Ishikawa (cell line): ENCODE results near the gene IP6K1.

Source experiments
- CEBPB ChIP-seq: IDR thresholded peaks from 2 replicates; pipeline ENCODE4 v1.6.1; 2012
- CREB1 ChIP-seq: IDR thresholded peaks from 2 replicates; pipeline ENCODE4 v1.6.1; 2012; ENCODE audit warnings: low read depth
- EGR1 ChIP-seq: IDR thresholded peaks from 2 replicates; pipeline ENCODE4 v1.6.1; 2012
- EP300 ChIP-seq: IDR thresholded peaks from 2 replicates; pipeline ENCODE4 v1.6.1; 2012; ENCODE audit warnings: borderline replicate concordance
- FOXM1 ChIP-seq: IDR thresholded peaks from 2 replicates; pipeline ENCODE4 v1.6.1; 2012; ENCODE audit warnings: low read depth, borderline replicate concordance
- NFIC ChIP-seq: IDR thresholded peaks from 2 replicates; pipeline ENCODE4 v1.6.1; 2012
- RAD21 ChIP-seq: IDR thresholded peaks from 2 replicates; pipeline ENCODE4 v1.6.1; 2012; ENCODE audit warnings: low read depth
- TAF1 ChIP-seq: IDR thresholded peaks from 2 replicates; pipeline ENCODE4 v1.6.1; 2012; ENCODE audit warnings: low read depth, mild to moderate bottlenecking
- TCF12 ChIP-seq: IDR thresholded peaks from 2 replicates; pipeline ENCODE4 v1.6.1; 2012; ENCODE audit warnings: low read depth
- TEAD4 ChIP-seq: IDR thresholded peaks from 2 replicates; pipeline ENCODE4 v1.6.1; 2012
- YY1 ChIP-seq: IDR thresholded peaks from 2 replicates; pipeline ENCODE4 v1.6.1; 2012; ENCODE audit warnings: low read depth
- ZBTB7A ChIP-seq: IDR thresholded peaks from 2 replicates; pipeline ENCODE4 v1.6.1; 2012; ENCODE audit warnings: low read depth
- TF ChIP-seq, protein P1 (sequence below): IDR thresholded peaks from 2 replicates; pipeline ENCODE4 v1.6.1; 2012
- TF ChIP-seq, protein P2 (sequence below): IDR thresholded peaks from 2 replicates; pipeline ENCODE4 v1.6.1; 2012
- TF ChIP-seq, protein P3 (sequence below): IDR thresholded peaks from 2 replicates; pipeline ENCODE4 v1.6.1; 2012; ENCODE audit warnings: low read depth, mild to moderate bottlenecking

The IP6K1 gene

DNA sequence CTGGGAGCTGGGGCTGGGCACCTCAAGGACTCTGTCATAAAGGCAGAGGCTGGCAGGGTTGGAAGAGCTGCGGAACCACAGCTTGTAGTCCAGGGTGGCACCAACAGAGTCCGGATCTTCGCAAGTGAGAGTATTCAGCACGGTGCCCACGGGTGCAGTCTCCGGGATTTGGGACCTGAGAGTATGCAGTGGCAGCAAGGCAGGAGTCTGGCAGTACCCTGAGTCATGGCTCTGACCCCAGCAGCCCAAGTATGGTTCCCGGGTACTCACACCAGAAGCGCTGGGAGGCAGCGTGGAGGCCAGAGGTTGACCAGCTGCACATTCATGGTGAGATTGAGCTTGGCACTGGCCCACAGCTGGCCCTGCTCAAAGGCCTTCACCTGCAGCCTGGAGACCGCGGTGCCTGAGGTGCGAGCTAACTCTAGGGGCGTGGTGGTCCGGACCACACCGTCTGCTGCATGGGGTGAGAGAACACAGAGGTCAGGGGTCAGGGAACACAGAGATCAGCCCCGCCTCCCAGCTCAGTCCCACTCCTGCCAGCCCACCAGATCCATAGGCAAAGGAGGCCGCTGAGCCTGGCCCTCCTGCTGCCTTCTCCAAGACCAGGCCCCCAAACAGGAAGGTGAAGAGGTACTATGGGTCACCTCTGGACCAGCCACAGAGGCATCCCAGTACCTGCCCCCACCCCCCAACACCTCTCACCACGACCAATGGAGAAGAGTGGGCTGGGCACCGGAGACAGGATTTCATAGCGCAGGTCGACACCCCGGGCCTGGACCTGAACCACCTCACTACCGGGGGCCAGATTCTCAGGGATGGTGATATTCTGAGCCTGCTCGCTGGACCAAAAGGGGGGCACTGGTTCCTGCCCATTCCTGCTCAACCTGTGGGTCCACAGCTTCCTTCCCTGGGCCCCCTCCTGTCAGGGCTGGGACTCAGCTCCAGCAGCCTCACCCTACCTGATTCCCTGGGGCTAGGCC, 8.9 kb upstream of the IP6K1 start:
- TF ChIP-seq YY1 (no peak), CREB1 (no peak), ZBTB7A (no peak), TEAD4 (no peak), TCF12 (no peak), EP300 (no peak), TAF1 (no peak), NFIC (no peak), FOXM1 (no peak), CEBPB (no peak)
- TF ChIP-seq, protein P1, sequence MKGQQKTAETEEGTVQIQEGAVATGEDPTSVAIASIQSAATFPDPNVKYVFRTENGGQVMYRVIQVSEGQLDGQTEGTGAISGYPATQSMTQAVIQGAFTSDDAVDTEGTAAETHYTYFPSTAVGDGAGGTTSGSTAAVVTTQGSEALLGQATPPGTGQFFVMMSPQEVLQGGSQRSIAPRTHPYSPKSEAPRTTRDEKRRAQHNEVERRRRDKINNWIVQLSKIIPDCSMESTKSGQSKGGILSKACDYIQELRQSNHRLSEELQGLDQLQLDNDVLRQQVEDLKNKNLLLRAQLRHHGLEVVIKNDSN: no peak
- TF ChIP-seq, protein P2, sequence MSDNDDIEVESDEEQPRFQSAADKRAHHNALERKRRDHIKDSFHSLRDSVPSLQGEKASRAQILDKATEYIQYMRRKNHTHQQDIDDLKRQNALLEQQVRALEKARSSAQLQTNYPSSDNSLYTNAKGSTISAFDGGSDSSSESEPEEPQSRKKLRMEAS: no peak

DNA sequence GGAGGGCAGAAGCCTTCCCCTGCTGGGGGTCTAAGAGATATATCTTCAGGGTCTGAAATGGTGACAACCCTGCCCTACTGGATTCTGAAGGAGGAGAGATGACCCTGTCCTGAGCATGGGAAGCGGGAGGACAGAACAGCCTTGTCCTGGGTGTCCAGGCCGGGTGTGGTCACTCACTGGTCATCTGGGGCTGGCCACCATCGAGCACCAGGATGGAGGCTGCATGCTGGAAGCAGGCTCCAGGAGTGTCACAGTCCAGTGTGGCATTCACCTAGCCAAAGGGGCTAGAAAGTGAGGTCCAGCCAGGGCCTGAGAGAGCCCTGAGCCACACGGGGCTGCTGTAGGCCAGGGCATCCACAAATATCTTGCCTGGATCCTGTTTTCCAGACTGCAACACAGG, 8.1 kb upstream of the IP6K1 start:
- TF ChIP-seq CREB1: no peak
- no peak for TF ChIP-seq TEAD4
- TF ChIP-seq TAF1: no peak
- no peak for TF ChIP-seq CEBPB
- TF ChIP-seq NFIC: no peak
- TF ChIP-seq ZBTB7A: no peak
- TF ChIP-seq YY1: no peak

DNA sequence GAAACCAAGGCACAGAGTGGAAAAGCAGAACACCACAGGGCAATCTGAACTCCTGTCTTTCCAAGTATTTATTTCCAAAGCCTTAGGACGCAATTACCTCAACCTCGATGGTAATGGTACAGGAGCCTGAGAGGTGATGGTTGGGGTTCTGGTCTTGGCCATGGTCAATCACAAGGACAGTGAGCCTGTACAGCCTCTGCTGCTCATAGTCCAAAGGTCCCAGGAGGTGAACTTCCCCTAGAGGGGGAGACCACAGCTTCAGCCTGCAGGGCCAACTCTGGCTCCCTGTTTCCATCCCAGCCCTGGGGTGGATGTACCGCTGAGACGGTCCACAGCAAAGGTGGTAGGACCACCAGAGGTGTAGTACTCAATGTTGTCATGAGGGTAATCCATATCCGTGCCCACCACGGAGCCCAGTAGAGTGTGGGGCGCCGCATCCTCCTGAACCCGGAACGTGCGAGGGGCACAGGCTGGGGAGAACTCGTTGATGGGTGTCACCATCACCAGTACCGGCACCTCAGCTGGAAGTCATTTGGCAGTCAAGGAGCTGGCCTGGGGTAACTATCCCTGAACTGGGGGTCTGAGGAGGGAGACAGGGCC, 7.2 kb upstream of the IP6K1 start:
- TF ChIP-seq EGR1 (no peak), EP300 (no peak), TAF1 (no peak), YY1 (no peak), CEBPB (no peak), RAD21 (no peak), FOXM1 (no peak), TCF12 (no peak), ZBTB7A (no peak), TEAD4 (no peak), CREB1 (no peak), NFIC (no peak)
- TF ChIP-seq, protein P2: no peak
- TF ChIP-seq, protein P3, sequence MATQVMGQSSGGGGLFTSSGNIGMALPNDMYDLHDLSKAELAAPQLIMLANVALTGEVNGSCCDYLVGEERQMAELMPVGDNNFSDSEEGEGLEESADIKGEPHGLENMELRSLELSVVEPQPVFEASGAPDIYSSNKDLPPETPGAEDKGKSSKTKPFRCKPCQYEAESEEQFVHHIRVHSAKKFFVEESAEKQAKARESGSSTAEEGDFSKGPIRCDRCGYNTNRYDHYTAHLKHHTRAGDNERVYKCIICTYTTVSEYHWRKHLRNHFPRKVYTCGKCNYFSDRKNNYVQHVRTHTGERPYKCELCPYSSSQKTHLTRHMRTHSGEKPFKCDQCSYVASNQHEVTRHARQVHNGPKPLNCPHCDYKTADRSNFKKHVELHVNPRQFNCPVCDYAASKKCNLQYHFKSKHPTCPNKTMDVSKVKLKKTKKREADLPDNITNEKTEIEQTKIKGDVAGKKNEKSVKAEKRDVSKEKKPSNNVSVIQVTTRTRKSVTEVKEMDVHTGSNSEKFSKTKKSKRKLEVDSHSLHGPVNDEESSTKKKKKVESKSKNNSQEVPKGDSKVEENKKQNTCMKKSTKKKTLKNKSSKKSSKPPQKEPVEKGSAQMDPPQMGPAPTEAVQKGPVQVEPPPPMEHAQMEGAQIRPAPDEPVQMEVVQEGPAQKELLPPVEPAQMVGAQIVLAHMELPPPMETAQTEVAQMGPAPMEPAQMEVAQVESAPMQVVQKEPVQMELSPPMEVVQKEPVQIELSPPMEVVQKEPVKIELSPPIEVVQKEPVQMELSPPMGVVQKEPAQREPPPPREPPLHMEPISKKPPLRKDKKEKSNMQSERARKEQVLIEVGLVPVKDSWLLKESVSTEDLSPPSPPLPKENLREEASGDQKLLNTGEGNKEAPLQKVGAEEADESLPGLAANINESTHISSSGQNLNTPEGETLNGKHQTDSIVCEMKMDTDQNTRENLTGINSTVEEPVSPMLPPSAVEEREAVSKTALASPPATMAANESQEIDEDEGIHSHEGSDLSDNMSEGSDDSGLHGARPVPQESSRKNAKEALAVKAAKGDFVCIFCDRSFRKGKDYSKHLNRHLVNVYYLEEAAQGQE: no peak
- TF ChIP-seq, protein P1: no peak

DNA sequence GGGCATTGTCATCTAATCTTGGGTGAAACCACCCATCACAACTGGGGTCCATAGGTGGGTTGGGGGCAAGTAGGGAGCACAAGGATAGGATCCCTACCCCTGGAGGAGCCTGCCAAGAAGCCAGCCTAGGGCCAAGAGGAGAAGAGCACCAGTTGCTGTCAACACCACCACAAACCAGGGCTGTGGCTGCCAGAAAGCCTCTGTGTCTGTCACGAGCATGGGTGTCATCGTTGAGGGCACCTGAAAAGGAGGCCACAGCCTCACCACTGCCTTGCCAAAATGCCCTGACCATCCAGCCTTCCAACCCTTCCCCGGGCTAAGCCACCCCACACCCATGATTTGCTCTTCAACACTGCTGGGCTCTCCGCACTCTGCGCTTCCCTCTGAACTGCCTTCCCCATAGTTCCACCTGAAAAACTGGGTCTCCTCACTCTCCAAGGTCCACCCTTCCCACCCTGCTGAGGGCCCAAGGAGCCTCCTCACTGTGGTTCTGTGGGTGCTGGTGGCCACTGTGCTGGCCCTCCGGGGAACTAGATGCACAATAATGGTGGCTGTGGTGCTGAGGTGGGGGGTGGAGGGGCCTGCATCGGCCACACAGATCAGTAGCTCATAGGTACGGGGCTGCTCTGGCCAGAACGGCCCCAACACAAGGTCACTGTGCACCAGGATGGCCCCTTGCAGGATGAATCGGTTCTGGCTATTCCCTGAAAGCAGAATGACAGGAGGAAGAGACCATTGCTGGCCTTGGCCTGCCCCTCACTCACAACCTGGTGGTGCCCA, 6.2 kb upstream of the IP6K1 start:
- TF ChIP-seq, protein P2: no peak

DNA sequence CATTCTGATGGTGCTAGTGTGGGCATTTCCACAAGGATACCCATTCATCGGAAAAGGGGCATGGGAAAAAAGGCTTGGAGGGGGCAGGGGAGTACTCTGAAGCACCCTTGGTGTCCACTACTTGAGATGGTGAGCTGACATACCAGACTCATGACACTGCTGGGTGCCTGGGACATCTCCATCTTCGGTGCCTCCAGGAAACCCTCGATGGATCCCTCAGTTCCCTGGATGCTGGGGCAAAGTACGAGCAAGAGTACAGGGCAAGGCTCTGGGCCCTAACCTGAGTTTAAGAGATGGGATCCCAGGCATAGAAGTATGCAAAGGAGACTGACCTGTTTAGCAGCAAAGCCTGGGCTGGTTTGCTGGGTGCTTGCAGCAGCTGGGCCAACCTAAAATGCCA, 5.2 kb upstream of the IP6K1 start:
- TF ChIP-seq, protein P1: no peak
- TF ChIP-seq CEBPB (no peak), TAF1 (no peak), EP300 (no peak), TEAD4 (no peak), ZBTB7A (no peak), FOXM1 (no peak), RAD21 (no peak), NFIC (no peak), CREB1 (no peak), TCF12 (no peak), EGR1 (no peak), YY1 (no peak)
- TF ChIP-seq, protein P2: no peak
- TF ChIP-seq, protein P3: no peak
